CD4-positive, alpha-beta T cell treated with Interleukin-1 beta for 1 hour (primary cell): ENCODE results near the gene GRK5.
"Not testable (repeated sequence)": the region's sequence is repeated elsewhere in the genome, so short reads cannot be mapped to it uniquely, and the experiment has no call there.

Experiments
- DNase-seq, 2 donors: peaks; one replicate each; pipeline ENCODE4 v3.0.0-alpha.2; 2020 to 2022

Gene GRK5

DNA sequence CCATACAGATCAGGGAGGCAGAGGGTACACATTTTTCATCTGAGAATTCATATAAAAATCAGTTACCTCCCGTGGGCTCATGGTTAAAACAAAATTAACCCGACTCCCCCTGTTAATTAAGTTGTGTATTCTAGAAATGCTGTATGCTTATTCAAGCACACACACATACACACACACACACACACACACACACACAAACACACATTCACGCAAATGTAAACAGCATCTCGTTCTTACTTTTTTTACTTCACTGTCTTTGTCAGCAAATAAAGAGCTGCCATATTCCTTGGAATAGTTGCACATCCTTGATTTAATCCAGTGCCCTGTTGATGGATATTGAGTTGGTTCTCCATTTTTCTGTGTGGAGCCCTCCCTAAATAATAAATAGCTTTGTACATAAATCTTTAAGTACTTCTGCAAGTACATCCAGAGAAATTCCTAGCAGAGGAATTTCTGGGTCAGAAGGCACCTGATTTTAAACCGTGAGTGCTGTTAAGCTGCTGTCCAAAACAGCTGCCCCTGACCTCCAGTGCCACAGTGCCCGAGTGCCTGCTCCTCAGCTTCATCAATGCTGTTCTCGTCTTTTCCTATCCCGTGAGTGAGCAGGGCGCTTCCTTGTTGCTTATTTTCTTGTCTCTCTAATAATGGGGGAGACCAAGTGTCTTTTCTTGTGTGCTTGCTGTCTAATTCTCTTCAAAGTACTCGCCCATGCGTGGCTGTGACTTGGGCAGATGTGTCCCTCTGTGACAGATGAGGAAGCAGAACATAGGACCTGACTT, 217.9 kb downstream of the GRK5 start:
- DNase-seq: no peak

DNA sequence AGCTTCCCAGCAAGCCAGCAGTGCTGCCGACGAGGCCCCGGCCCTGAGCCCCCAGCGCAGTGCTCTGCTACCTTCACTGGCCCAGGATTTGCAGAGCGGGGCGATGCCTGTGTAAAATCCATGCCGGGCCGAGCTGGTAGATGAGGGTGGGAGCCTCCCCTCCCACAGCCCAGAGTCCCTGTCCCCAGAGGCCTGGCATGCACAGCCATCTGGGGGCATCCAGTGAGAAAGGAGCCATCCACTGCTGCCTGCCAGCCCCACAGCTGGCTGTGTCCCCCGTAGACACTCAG, 218.5 kb downstream of the GRK5 start:
- no peak for DNase-seq

DNA sequence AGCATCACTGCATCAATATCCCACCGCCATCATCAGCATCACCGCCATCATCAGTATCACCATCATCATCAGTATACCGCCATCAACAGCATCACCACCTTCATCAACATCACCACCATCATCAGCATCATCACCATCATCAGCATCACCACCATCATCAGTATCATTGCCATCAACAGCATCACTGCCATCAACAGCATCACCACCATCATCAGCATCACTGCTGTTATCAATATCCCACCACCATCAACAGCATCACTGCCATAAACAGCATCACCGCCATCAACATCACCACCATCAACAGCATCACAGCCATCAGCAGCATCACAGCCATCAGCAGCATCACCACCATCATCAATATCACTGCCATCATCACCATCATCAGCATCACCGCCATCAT, 219.3 kb downstream of the GRK5 start:
- DNase-seq: no peak

DNA sequence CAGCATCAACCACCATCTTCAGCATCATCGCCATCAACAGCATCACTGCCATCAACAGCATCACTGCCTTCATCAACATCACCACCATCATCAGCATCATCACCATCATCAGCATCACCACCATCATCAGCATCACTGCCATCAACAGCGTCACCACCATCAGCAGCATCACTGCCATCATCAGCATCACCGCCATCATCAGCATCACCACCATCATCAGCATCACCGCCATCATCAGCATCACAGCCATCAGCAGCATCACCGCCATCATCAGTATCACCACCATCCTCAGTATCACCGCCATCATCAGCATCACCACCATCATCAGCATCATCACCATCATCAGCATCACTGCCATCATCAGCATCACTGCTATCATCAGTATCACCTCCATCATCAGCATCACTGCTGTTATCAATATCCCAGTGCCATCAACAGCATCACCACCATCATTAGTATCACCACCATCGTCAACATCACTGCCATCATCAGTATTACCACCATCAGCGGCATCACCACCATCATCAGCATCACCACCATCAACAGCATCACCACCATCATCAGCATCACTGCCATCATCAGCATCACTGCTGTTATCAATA, 220.0 kb downstream of the GRK5 start:
- DNase-seq: no peak

DNA sequence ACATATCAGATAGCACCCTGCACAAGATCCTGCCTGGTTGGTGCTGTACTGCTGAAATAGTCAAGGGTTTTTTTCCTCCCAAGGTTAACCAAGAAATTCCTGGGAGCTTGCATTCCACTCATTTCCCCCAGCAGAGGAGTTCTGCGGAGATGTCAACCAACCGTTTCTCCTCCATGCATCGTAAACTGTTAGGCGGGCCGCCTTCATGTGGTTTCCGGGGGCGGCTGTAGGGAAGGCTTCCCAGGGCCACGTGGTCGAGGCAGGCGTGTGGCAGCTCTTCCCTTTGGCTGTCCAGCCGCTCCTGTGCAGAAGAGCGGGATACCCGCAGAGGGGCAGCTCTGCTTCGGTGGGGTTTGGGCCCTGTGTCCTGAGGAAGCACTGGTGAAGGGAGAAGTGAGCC, 221.4 kb downstream of the GRK5 start:
- no peak for DNase-seq

DNA sequence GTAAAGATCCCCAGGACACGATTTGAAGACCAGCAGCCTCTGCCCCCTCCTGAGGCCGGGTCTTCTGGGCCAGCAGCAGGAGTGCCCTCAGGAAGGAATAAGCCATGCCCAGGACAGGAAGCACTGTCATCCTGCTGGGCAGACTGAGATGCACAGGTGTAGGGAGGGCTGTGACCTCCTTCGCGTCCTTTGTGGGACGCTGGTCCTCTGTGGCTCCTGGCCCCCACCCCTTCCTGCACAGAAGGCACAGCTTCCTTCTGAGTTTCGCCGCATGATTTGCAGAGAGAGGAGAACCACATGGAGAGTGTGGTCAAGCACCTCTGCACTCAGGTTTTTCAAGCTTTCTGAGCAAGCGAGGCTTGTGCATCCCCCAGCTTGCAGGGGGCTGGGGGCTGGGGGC, 222.4 kb downstream of the GRK5 start:
- no peak for DNase-seq

DNA sequence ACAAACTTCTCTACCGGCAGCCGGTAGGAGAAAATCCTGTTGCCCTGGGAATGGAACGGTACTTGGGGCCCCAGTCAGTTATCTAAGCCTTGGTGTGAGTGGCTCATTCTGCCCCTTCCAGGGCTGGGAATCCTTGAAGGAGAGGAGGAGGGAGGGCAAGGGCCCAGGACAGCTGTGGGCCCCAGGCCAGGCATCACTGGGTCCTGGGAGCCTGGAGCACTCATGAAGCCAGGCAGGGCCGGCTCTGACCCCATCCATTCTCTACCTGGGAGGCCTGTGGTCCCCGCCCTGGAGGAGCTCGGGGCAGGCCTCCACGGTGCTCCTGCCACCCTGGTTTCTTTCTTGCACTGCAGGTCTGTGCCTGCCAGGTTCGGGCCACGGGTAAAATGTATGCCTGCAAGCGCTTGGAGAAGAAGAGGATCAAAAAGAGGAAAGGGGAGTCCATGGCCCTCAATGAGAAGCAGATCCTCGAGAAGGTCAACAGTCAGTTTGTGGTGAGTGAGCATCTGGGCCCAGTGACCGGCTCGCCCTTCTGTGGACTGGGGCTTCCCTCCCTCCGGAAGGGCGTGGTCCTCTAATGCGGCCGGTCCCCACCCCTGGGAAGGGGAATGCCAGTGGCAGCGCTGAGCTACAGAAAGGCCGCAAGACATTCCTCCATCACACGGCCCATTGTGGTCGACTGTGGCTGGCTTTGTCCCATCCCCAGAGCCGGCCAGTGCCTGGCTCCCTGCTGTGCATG, 223.8 kb downstream of the GRK5 start:
- no peak for DNase-seq

DNA sequence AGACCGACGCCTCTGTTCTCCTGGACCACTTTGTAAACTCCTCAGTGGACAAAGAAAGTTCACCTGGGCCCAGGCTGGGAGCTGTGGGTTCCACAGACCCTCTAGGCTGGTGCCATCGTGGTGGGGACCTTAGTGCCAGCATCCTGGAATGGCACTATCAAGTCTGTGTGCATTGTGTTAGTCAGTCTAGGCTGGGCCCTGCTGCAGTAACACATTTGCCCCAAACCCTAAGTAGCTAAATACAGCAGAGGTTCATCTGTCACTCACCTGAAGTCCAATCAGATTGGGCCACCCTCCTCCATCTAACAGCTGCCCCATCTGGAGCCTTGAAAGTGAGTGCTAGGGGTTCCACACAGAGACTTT, 224.4 kb downstream of the GRK5 start:
- no peak for DNase-seq

DNA sequence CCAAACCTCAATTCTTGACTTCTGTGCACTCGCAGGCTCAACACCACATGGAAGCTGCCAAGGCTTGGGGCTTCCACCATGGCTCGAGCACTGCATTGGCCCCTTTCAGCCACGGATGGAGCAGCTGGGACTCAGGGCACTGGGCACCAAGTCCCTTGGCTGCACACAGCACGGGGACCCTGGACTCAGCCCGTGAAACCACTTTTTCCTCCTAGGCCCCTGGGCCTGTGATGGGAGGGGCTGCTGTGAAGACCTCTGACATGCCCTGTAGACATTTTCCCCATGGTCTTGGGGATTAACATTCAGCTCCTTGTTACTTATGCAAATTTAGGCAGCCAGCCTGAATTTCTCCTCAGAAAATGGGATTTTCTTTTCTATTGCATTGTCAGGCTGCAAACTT, 227.6 kb downstream of the GRK5 start:
- not testable (repeated sequence) for DNase-seq

DNA sequence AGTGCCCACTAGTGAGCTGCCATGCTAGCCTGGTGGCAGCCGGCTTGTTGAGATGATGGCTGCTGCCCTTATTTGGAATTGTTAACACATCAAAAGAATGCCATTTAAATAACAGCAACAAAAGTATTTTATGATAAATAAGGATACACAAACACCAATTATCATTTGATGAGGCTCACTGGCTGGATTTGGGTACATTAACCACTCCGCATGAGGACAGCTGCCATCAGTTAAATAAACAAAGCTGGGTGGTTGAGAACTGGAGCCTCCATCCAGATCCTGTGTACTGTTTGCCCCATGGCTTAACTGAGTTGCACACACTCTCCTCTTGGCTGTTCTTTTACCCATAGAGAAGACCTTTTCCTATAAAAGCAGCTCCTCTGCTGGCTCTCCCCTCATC, 231.3 kb downstream of the GRK5 start:
- no peak for DNase-seq

DNA sequence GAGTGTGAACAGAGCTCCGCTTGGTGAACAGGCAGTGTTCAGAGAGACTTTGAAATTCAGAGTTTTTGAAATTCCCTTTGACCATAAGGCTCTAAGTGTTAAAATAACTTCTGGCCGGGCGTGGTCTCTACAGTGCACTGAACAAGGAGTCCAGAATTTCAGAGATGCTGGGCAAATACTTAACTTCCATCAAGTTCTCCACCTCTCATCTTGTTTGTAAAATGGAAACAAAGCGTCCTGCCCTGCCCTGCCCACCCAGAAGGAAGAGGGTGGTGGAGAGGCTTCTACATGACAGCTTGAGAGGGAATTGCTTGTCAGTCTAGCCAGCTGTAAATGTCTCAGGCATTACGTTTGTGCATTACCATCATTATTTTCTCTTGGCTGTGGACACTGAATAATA, 232.6 kb downstream of the GRK5 start:
- DNase-seq: no peak

DNA sequence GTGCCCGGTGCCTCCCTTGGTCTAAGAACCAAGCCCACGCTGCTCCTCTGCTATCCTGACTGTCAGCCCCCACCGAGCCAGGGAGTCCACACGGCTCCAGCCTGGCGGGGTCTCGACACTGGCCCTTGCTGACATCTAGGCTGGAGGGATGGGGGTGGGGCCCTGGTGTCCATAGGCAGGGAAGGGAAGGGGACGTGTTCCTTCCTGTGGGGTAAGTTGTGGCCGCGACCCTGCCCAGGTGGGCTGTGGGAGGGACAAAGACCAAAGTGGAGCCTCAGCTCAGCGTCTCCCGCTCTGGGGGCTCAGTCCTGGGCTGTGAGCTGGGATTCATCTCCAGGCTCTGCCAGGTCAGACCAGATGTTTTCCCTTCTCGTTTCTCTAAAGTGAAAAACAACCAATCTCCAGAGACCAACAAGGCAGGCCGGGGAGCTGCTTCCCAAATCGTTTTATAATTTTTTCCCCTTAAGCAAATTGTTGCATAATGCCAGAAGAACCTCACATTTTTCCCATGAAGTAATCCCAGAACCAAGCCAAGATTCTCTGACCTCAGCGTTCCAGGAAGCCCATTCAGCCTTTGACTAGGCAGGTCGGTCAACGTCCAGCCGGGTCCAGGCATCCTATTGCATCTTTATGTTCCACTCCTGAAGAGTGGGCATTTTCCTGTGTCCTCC, 233.9 kb downstream of the GRK5 start:
- no peak for DNase-seq

DNA sequence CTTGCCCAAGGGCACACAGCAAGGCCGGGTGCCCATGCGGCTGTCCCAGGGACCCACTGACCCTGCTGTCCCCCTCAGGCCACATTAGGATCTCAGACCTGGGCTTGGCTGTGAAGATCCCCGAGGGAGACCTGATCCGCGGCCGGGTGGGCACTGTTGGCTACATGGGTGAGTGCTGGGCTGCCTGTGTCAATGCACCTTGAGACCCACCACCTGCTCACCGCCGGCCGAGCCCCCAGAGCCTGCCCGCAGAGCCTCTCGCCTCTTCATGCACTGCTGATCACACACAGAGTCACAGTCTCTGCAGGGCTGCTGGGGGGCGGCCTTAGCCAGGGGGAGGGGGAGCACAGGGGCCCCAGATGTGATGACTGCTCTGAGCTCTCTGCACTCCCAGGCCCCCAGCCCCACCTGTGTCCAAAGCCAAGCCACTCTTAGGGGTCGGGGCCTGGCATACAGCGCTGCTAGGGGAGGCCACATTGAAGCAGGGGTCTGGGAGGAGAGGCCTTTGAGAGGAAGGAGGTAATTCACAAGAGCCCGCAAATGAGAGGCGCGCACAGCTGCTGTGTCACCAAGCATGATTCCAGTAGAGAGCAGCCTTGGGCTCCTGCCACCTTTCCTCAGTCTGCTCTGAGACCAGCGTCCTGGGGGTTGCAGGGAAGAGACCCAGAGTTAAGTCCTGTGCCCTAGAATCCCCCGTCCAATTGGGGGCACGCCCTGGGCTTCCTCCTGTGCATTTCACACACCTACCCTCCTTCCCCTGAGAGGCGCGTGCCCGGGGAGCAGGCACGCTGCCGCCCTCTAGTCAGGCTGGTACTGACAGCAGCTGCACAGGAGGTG, 234.8 kb downstream of the GRK5 start:
- no peak for DNase-seq

DNA sequence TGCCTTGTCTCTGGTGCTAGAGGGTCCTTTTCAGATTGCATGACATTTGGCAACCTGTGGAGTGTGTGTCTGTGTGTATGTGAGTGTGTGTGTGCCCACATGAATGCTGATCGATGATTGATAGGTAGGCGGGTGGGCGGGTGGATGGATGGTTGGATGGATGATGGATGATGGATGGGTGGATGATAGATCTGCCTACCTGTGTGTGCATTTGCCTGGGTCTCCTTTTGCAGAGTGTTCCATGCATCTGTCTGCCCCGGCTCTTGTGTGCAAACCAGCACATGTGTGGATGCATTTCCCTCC, 235.3 kb downstream of the GRK5 start:
- DNase-seq: no peak

DNA sequence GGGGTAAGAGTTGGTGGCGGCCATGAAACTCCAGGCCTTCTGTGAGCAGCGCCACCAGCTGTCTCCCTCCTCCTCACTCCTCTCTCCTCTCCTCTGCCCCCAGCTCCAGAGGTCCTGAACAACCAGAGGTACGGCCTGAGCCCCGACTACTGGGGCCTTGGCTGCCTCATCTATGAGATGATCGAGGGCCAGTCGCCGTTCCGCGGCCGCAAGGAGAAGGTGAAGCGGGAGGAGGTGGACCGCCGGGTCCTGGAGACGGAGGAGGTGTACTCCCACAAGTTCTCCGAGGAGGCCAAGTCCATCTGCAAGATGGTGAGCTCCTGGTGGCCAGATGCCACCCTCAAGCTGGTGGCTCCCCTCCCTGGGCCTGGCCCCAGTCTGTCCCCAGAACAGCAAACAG, 236.1 kb downstream of the GRK5 start:
- DNase-seq: no peak

DNA sequence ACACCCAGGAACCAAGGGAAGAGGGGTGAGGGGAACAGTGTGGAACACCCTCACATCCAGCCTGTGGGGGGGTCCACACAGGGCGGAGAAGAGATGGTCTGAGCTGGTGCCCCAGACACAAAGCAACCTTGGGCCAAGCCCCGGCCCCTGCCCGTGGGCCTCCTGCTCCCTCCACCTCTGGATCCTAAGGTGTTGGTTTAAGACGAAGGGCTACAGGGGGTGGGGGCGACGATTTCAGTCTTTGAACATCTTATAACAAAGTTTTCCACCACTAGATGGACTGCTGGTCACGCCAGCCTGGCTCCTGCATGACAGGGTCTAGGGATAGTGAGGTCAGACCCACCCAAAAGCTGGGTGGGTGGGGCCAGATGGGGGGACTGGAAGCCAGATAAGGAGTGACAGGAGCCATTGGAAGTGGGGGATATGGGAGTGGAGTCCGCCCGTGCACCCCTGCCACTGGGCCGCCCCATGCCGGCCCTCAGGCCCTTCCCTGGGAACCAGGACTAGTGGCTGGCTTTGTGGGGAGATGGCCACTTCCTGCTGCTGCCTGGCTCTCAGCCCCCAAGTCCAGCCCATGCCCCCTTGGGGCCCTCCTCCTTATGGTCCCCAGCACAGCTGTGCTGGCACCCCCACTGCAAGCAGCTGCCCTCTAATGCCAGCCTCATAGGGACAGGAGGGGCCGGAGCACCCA, 236.7 kb downstream of the GRK5 start:
- no peak for DNase-seq

DNA sequence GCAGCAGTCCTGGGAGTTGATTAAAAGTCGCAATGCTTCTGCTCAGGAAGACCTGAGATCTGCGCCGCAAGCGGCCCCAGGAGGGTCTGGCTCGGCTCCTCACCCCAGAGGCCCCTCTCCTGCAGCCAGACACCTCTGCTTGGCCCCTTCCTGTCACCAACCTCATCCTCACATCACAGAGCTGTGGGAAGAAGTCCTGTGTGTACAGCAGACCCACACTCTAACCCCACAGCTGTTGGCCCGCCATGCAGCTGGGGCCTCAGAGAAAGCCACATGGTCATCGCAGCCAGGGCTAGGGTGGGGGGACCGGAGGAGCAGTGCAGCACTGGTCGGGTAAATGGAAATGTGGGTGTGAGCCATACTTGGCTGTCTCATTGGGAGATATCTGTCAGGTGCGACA, 237.5 kb downstream of the GRK5 start:
- no peak for DNase-seq

DNA sequence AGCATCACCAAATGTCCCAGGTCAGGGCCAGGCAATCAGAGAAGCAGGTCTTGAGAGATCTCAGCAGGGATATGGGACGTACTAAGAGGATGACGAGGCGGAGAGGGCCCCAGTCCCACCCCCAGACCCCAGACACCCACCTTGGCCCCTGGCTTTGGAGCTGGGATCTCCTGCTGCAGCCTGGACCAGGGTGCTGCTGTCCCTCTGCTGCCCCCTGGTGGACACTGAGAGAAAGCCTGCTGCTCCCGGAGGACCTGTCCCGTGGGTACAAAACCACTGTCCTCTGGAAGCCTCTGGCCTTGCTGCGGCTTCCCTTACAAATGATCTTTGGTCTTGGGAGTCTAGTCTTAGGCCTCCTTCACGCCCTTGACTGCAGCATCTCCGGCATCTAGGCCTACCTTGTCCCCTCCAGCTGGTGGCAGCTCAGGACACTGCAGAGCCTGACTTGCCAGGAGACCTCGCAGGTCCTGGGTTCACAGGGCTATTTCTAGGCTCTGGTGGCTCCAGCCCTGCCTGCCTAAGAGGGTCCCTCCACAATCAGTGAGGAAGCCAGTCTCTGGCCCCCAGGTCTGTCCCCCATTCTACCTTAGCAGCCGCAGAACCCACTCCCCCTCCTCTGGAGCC, 238.1 kb downstream of the GRK5 start:
- DNase-seq: peak; percentile 78 to 79

DNA sequence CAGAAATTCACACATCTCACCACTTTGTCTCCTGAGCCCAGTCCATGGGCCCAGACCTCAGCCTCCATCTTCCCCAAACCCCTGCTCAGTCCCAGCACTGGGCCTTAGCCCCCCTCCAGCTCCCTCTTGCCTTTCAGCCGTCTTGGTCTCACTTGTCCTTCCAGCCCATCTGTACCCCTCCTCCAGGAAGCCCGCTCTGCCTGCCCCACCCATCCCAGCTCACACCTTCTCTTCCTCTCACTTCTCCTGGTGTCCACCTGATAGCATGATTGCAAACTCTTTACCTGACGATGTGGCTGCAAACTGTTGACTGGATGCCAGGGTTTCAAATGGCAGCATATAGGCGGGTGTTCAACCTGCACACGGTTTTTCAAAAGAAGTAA, 238.6 kb downstream of the GRK5 start:
- DNase-seq: no peak

DNA sequence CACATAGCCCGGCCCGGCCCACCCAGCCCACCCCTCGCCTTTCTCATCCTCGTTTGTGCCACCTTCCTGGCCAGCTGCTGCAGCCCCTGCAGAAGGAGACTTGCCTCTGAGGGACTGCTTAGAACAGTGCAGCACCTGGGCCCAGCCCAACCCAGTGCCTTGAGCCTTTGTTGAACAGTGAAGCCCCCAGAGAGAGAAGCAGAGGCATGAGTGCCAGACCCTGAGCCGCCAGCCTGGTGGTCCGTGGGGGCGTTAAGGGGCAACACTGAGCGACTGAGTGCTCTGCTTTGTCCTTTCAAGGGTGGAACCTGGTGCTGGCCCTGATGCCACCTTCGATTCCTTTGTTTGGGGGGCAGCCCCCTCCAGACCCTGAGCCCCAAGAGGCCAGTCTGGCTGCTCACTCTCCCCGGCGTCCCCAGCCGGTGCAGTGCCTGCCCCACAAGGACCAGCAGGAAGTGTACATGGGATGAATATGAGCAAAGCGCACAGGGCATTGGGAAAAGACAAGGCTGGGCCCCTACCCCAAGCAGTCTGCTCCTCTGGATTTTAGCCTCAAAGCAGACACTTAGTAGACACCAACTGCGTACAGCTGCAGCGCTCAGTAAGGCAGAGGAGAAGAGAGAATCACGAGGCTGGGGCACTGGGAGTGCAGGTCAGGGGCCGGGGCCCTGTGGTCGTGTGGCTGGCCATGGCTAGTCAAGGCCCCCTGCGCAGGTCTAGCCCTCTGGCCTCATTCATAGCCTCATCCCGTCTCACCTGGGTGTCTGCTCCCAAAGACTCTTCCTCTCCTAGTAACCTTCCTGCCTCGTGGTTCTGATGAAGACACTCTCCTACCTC, 239.3 kb downstream of the GRK5 start:
- no peak for DNase-seq

DNA sequence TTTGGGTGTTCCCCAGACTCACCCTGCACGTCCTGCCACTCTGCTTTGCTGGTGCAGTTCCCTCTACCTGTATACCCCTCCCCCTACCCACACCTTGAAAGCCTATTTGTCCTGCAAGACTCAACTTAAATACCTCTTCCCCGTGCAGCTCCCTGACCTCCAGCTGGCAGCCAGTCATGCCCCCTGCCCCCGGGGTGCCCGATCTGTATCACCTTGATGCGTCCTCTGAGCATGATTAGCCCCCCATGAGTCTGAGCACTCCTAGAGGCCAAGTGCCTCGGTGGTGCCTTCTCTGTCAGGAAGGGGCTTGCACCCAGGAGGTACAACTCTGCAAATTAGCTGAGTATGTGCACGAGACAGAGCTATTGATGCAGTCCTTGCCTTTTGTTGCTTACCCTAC, 240.1 kb downstream of the GRK5 start:
- no peak for DNase-seq
